SK-N-DZ (cell line): ENCODE results near the gene LSM3.
"Not testable (repeated sequence)": the region's sequence is repeated elsewhere in the genome, so short reads cannot be mapped to it uniquely, and the experiment has no call there.

Source experiments
- DNase-seq: peaks from one replicate; pipeline ENCODE4 v3.0.0-alpha.2; 2015; ENCODE audit warnings: low spot score

The LSM3 gene

DNA sequence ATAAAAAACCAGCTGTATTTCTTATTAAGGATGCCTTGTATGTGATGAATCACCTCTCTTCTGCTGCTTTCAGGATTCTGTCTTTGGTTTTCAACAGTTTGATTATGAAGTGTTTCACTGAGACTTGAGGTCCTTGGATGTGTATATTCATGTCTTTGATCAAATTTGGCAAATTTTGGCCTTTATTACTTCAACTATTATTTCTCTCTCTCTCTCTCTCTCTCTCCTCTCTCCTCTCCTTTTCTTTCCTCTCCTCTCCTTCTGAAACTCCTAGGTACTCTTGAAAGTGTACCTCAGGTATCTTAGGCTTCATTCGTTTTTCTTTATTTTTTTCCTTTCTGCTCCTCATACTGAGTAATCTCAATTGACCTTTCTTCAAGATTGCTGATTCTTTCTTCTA, 43.3 kb downstream of the LSM3 start:
- DNase-seq: no peak

DNA sequence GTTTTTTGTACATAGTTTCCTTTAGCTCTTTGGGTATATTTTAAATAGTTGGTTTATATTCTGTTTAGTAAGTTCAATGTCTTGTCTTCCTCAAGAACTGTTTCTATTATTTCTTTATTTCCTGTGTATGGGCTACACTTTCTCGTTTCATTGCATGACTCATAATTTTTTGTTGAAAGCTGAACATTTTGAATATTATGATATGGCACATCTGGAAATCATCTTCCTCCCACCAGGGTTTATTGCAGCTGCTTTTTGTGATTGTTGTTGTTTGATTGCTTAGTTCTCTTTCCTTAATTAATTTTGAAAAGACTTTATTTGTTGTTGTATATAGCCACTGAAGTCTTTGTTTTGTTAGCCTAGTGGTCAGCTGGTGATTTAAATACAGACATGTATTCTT, 43.8 kb downstream of the LSM3 start:
- DNase-seq: no peak

DNA sequence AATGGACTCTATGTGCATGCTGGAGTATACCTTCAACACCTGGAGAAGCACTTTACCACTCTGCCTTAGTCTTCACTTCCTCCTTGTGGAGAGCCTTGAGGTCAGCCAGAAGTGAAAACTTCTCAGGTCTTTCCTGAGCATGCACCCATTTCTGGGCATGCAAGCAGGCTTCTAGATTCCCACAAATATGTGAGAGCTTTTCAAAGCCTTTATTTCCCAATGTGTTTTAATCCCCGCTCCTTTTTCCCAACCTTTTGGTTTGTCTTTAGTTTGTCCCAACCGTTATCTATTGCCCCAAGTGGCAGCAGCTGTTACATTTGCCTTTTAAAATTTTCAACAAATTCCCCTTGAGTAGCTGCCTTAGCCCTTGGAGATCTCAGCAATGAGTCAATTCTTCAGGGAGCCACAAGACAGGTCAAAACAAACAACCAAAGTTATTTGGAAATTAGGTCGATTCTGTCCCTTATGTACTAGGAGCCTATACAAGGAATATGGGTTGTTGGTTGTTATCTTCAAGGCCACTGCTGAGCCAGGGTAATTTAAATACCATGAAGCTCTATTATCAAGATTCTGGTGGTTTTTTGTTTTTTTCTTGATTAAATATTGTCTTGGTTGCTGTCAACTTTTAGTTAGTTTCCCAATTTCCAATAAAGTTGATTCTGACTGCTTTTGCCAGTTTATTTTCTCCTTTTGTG, 44.4 kb downstream of the LSM3 start:
- no peak for DNase-seq

DNA sequence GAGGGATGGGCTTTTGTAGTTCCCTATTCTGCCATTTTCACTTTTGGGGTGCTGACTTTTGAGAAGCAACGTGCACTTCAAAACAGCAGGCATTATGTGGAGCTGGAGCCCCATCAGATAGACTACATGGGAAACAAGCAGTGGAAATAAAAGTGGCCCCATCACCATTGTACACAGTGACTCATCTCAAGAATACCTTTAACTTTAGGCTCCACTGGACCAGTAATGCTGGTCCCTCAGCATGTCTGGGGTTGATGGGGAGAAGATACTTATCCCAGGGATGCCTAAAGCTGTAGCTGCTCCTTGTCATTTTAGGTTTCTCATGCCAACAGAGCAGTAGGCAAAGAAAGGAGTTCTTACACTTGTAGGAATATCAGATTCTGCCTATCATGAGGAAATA, 45.0 kb downstream of the LSM3 start:
- DNase-seq: no peak

DNA sequence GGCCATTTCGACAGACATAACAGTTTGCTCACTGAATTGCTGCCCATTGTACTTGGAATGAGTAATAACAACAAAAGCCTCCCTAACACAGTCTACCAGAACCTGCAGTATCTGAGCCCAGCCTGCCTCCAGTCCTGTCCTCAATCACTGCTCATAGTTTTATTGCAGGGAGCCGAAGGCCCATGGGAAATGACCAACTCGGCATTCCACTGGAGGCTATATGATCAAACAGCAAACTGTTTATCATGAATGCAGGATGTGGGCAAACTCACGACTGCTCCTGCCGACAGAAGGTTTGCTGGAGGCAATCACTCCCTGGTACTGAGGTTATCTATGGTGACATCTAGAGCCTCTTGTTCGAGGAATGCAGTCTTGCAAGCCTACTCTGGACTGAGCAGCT, 46.3 kb downstream of the LSM3 start:
- no peak for DNase-seq

DNA sequence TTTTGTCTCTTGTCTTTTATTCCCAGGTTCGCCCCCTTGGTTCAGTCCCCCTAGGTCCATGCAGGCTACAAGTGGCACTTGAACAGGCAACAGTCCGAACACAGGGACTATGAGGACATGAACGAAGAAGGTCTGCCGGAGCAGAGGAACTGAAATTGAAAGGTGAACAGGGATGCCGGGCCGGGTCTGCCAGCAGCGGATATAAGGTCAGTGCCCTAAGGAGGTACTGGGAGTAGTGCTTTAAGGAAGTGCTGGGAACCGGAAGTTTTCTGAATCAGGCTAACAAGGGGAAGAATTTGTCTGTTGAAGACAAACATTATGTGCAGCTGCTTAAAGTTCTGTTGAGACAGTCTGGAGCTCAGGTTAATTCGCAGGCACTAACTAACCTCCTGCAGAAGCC, 46.8 kb downstream of the LSM3 start:
- no peak for DNase-seq

DNA sequence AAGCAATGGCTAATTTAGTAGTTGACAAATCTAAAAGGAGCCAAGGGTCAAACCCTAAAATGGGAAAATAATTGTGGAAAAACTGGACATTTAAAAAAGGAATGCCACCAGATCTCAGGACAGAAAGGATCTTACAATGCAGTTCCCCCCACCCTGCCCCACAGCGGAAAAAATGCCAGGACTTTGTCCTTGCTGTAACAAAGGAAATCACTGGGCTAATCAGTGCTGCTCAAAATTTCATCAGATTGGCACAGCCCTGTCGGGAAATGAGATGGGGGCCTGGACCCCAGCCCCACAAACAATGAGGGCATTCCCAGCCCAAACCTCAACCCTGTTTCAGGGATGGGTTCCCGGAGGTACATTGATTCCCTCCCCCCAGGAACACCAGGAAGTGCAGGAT, 47.7 kb downstream of the LSM3 start:
- DNase-seq: not testable (repeated sequence)

DNA sequence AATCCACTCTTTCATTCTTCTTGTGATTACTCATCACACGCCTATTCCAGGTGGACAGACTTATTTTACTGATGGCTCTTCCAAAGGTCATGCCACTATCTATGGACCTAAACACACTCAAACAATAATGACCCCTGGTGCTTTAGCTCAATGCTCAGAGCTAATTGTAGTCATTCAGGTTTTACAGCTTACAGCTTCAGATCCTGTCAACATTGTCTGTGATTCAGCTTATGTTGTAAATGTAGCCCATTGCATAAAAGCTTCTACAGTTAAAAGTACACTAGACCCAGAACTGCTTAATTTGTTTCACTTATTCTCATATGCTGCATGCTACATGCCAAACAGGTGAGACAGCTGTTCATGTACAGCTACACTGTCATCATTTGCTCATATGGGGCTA, 49.2 kb downstream of the LSM3 start:
- DNase-seq: no peak

DNA sequence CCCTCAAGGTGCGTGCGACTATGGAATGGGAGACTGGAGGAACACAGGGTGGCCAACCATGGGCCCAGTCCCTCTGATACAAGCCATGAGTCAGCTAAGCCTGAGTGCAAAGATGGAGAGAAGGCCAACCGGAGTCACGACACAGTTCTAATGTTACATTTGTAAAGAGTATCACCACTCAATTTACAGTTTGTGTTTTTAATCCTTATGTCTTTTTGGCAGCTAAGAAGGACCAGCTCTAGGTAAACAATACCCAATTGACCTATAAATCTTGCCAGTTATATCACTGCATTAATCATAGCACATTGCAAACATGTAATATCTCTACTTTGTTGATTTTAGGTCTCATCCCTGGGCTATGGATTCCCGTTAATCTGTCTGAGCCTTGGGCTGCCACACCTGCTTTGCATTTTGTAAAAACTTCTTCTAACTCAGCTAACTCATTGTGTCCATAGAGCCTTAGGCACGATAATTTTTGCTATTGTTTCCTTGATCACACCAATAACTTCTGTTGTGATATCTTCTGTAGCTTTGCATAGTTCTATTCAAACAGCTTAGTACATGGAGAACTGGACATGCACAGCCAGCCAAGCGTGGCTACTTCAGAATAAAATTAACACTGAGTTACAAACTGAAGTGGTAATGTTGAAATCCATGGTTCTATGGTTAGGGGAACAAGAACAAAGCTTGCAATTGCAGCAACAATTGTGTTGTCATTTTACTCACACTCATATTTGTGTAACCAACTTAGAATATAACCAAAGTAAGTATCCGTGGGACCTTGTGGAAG, 50.3 kb downstream of the LSM3 start:
- no peak for DNase-seq

DNA sequence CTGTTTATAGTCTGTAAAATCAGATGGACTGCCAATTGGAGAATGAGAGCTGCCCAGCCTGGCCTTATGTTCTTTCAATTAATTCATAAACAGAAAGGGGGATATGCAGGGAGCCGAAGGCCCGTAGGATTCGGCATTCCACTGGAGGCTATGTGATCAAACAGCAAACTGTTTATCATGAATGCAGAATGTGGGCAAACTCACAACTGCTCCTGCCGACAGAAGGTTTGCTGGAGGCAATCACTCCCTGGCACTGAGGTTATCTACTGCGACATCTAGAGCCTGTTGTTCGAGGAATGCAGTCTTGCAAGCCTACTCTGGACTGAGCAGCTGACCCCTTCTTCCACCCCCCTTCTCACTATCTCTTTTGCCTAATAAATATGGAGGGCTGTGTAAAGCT, 51.1 kb downstream of the LSM3 start:
- DNase-seq: not testable (repeated sequence)

DNA sequence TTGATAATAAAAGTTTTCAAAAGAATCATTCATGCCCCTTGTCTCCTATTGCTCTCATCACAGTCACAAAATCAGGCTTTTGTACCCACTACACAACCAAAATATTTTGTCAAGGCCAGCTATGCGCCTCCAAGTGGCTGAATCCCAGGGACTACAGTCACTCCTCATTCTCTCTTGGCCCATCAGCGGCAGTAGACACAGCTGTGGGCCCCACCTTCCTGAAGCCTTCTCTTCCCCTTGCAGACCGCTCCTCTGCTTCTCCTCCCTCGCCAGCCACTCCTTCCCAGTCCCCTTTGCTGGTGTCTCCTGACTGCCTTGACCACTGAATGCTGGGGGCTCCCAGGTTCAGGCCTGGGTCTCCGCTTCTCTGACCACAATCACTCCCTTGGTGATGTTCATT, 52.1 kb downstream of the LSM3 start:
- no peak for DNase-seq

DNA sequence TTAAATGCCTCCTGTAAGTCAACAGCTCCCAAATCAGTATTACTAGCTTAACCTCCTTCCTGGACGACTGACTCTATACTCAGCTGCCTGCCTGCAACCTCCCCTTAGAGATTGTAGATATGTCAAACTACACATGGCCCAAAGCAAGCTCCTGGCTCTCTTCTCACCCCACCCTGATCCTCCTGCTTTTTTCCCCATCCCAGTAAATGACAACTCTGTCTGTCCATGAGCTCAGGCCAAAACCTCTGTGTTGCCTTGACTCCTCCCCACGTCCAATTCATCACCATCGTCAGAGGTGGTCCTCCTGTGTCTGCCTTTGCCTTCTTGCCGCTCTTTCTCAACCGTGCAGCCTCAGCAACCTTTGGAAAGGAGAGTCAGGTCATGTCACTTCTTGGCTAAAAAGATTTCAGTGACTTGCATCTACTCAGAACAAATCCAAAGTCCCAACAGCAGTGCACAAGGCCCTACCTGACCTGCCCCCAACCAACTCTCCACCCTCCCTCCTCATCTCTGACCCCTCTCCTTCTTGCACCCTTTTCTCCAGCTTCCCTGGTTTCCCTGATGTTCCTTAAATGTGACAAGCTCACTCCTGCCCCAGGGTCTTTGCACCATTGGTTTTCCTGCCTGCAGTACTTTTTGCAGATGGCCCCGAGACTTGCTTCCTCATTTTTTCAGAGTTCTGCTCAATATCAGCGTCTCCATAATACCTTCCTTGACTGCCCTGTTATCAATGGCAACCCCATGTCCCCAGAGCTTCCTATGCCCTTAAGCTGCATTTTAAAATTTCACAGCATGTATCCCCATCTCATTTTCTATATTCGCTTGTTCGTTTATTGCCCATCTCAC, 52.8 kb downstream of the LSM3 start:
- no peak for DNase-seq

DNA sequence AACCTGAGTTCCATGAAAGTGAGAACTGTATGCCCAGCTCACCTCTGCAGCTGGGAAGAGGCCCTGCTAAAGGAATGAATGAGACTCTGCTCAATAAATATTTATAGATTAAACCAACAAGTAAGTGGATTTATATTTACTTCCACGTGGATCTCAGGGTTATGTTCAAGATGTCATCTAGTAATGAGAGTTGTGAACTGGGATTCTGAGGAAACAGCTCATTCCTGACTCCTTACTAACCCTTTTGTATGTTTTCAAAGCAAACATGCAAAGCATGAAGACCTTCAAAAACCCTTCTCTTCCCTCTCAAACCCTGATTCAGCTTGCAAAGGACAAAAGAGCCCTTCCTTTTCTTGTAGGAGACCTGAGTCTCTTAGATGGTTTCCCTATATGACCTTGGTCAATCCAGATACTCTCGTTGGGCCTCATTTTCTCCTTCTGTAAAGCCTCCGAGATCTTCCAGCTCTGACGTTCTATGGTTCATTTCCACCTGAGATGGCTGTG, 53.4 kb downstream of the LSM3 start:
- no peak for DNase-seq

DNA sequence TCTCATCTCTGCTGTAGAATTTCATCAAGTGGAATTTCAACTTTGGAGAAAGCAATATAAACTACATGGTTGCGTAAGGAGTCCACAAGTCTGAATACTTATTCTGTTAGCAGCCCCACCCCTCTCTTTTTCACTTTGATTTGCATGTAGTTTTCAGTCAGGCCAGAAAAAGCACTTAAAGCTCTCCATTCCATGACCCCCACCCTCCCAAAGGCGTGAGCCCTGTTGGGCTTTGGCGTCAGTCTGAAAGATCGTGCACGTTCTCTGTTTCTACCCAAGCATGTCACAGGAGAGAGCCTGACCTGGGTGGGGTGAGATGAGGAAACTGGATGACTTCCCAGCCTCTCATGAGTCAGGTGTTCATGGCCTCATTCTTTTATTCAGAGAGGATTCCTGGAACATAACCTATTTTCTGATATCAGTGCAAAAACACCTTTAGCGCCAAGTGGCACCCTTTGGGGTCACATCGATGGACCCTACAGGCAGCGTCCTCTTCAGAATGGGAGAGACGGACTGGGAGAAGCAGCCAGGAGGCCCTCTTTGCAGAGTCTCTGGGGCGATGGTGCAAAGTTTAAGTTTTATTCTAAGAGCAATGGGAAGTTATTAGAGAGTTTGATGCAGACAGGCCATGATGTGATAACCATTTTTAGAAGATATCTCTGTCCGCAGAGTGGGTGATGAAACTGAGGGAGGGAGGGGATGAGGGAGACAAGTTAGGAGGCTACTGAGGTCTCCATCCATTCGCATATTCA, 55.8 kb downstream of the LSM3 start:
- no peak for DNase-seq

DNA sequence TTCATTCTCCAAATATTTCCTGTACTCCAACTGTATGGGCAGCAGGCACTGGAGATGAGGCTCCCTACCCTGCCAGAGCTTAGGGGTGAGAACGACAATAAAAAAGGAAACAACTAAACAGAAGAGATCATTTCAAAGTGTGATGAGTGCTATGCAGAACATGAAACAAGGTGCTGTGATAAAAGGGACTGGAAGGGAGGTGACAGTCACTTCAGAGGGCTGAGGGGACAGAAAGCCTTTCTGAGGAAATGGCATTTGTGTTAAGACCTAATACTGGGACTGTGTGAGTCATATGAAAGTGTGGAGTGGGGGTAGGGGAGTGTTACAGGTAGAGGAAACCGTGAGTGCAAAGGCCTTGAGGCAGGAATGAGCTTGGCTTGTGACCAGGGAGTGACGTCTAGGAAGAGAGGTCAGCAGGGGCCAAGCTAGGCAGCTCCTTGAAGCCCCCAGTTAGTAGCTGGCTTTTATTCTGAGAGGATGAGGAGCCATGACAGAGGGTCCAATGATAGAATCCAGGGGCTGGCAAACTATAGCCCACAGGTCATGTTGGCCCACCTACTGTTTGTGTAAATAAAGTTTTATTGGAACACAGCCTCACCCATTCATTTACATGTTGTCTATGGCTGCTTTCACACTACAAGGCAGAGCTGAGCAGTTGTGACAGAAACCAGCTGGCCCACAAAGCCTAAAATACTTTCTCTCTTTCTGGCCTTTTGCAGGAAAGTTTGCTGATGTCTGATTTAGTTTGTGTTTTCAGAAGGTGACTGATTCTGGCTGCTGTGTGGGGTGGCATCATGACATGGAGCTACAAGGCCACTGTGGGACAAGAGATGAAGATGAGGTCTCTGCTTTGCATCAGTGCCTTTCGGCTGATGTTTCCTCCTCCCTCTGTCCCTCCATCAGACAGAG, 56.6 kb downstream of the LSM3 start:
- DNase-seq: no peak

DNA sequence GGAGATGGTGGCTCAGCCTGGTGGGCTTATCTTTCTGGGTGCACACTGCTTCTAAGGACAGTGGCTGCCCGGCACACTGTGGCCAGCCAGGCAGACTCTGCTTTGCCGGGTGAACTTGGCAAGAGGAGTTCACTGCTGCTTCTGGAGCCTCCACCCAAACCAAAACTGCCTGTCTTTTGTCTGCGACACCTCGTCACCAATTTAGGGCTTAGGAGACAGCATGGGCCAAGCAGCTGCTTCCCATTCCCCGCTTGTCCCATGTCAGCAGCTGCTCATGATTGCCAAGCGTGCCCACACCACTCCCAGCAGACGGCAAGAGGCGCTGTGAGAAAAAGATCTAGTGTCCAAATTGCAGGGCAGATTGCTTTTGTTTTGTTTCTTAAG, 57.3 kb downstream of the LSM3 start:
- no peak for DNase-seq

DNA sequence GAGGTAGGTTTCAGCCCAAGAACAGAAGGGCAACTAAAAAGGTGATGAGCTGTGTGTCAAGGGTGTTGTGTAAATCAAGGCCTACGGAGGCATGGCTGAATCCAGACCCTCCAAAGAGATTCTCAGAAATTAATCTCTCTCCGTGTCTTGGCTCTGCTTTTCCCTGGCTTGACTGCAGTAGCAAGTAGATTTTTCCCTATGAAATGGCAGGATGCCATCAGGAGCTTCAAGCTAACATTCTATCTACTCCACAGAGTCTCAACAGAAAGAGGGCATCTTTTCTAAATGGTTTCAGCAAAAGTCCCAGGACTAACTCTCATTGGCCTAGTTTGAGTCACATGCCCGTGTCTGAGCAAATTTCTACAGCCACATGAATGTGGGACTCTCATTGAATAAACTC, 58.3 kb downstream of the LSM3 start:
- DNase-seq: no peak

DNA sequence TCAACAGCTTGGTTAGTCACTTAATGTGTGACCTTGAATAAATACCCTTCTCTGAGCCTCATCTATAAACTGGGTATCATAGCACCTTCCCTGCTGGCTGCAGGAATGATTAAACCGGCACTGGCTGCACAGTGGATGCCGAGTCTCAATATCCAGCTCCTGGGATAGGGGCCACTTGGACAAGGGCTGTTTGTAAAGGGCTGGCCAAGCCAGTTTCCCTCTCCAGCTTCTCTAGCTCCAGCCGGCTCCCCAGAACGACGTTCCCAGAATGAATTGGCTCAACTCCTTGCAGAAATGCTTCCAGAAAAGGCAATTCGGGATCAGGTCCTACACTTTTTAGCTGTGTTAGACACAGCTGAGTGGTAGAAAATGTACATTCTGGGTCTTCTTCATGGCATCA, 58.8 kb downstream of the LSM3 start:
- no peak for DNase-seq

DNA sequence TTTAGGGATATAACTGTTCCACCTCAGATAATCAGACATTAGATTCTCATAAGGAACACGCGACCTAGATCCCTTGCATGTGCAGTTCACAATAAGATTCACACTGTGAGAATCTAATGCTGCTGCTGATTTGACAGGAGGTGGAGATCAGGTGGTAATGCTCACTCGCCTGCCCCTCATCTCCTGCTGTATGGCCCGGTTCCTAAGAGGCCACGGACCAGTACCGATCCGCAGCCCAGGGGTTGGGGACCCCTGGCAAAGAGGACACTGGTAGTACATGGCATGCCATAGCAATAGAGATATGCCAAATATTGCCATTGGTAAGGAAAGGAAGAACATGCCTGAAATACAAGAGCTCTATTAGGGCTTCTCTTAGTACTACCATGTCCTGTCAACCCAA, 59.7 kb downstream of the LSM3 start:
- no peak for DNase-seq

DNA sequence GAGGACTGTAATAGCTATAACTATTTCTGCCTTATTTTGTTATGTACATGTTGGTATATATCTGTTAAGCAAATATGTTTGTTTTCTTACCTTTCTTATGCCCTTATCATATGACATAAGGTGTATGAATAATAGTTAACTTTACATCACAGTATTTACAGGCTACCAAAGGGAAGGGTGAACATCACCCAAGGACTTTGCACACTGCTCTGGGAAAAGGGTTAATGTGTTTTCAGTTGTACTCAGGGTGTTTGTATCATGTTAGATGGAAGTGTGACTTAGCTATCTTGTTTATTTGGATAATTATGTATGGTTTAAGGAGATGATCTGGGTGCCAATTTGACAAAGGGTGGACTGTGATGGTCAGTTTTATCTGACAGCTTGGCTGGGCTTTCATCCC, 60.3 kb downstream of the LSM3 start:
- no peak for DNase-seq

DNA sequence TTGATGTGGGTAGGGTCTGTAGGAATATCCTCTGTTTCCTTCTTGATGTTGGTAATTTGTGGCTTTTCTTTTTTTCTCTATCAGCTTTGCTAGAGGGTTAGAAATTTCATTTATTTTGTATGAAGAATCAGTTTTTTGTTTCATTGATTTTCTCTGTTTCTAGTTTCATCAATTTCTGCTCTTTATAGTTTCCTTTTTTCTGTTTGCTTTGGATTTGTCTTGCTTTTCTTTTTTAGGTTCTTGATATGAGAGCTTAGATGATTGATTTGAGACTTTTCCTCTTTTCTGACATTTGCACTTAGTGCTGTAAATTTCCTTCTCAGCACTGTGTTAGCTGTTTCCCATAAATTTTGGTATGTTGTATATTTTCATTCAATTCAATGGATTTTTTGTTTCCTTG, 61.3 kb downstream of the LSM3 start:
- no peak for DNase-seq
